HS-5 (cell line): ENCODE measurements around the gene SYT1.
A peak's percentile ranks its signal among the peaks of the same experiment; 100 is the strongest.

Source experiments
- DNase-seq: peaks from one replicate; pipeline ENCODE4 v3.0.0-alpha.2; 2012; ENCODE audit warnings: low read depth

SYT1 gene

DNA sequence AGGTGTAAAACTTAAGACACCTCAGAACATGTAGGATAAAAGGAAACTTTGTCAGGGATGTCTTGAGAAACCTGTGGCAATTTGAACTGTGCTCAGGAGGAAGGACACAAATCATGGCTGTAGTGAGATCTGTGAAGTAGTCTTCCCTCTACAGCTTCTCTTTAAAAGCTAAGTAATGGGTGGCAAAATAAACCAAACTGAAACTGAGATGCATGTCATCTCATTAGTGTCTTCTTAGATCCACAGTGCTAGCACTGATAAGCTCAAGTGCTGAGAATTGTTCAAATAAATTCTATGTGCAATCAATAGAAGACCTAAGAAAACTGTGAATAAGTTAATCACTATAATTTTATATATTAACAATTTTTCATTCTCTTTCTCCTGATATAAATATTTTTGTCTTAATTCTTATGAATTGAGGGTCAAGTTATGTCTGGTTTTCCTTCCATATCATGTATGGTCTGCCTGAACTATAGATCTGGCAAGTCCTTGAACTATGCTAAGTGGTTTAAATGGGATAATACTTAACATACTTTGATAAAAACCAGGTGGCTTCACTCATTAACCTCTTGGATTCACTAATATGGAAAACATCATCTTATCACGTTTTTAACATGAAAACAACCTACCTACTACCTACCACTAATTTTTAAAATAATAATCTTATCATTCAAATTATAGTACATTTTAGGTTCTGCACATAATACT is 27.2 kb downstream of the SYT1 start:
- no peak for DNase-seq

- no peak for DNase-seq
Observed at GRCh38 chr12:78898416-78898815, 33.8 kb downstream of the SYT1 start.

DNA sequence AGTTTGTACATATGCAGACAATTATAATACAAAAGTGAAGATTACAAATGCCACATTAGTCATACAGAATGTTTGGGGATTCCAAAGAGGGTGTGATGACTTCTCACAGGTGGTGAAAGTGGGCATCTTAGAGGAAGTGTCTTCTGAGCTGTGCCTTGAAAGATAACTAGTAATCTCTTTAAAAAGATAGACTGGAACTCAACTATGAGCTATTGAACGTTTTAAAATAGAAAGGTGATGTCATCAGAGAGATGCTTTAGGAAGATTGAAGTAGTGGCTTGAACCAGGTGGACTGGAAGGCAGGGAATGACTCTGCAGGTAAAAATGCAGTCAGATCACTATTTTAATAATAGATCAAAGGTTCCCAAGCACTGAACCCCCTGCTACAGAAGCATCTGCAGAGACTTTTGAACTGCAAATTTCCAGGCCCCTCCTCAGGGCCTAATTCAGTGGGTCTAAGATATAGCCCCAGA is 50.3 kb downstream of the SYT1 start:
- DNase-seq = no peak

- no peak for DNase-seq
Observed at GRCh38 chr12:78916845-78917480, 52.4 kb downstream of the SYT1 start.

GRCh38 chr12:78917513-78917912 is 52.9 kb downstream of the SYT1 start:
- DNase-seq = no peak

DNA sequence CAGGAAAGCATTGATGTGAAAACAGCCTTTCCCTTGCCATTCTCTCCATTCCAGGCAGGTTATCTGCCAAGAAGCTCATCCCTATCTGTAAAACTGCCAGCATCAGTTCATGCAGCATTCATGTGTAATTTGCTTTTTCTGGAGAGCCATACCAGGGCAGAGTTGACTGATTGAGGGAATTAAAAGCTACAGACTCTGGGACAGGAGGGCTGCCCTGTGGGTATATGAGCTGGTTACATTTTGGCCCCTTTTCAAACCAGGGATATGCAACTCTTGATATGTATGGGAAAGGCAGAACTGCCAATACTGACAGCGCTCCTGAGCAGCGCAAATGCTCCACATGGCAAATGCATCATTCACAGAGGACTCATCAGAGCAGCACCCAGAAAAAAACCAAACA is 53.7 kb downstream of the SYT1 start:
- DNase-seq = no peak

- peak; percentile 24 for DNase-seq
Observed at GRCh38 chr12:78928200-78929074, 63.9 kb downstream of the SYT1 start.

GRCh38 chr12:78929075-78929418 is 64.5 kb downstream of the SYT1 start:
- DNase-seq = no peak

- no peak for DNase-seq
Observed at GRCh38 chr12:78931466-78931990, 67.0 kb downstream of the SYT1 start.

DNA sequence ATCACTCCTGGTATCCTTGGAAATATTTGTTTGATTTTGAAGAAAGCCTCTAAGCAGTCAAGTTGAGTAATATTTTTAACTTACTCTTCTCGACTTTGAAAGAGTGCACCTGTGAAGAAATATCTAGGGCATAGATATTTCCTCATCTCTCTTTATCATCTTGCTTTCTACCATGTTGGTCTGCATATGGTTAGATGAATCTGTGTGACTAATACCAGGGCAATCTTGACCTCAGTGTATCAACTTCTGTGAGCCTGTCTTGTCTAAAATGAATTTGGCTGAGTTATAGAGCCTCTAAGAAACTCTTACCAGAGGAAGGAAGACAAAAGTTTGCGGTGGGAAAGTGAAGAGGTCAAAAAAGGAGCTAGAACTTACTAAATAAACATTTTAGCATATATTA is 68.4 kb downstream of the SYT1 start:
- no peak for DNase-seq

DNA sequence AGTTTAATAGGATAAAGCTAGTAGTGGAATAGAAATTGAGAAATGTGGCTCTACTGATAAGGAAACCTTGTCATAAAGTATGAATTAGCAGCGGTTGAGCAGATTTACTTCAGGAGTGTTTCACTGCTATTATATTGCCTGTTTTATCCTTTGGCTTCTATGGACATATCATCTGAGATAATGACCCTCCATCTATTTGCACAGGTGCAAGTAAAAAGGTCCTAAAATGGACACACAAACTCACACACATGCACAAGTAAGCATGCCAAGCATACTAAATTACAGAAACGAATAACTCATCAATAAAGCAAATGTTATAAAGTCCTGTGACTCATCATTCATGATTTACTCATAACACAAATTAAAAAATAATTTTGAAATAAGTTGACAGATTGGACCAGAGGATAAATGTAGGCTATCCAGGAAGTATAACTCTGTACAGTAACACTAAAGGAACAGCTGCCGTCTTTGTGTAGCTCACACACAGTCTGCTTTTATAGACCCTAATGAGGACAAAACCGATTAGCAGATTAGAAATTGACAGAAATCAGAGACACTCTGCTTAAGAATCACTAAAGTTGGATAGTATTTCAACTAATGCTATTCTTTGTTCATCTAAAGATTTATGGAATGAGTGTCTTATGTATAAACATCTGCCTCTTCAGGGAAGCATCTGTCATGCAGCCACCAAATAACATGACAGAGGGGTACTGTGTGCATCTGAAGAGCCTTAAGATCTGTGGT is 73.9 kb downstream of the SYT1 start:
- DNase-seq = no peak

DNA sequence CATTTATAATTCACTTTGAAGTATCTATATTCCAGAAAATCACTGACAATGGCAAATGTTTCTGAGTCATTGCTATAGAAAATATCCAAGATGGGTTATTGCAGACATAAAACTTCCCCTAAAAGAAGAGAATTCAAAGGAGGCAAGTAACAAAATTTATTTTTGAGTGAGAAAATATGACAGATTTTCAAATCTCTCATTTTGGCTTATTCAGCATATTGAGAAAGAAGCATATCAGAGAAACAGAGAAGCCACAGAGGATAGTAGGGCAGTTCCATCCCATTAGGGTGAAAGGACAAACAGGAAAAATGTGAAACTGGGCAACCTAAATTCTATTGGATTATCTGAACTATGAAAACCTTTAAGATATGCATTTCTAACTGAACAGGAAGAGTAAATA is 85.0 kb downstream of the SYT1 start:
- DNase-seq = no peak

DNA sequence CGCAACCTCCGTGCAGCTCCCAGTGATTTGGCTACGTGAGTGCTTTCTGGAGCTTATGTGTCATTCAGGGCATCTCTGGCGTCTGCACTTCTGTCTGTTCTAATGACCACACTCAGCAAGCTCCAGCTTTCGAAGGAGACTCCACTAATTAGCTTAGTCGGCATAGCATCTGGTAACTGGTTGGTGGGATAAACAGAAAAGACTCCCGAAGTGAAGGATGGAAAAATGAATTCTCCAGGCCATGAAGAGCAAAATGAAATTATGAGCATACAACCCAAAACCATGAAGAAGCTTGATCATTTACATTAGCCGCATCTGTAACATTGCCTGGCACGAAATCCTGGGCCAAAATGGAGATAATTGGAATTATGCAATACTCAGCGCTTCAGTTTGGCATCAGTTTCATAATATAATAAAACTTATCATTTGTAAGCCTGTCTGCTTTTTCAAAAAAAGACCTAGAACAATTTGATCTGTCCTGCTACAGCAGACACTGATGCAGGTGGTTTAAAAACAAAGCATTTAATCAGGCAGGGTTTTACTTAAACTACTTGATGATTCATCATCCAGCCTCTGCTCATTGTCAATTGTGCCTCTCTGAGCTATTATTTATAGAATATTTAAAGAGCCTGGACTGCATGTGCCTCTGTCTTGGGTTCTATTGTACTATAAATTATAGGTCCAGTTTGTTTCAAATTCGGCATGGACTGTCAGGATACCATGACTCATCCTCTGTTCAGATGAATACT is 87.4 kb downstream of the SYT1 start:
- no peak for DNase-seq

GRCh38 chr12:78952552-78952929 is 88.0 kb downstream of the SYT1 start:
- DNase-seq = no peak

DNA sequence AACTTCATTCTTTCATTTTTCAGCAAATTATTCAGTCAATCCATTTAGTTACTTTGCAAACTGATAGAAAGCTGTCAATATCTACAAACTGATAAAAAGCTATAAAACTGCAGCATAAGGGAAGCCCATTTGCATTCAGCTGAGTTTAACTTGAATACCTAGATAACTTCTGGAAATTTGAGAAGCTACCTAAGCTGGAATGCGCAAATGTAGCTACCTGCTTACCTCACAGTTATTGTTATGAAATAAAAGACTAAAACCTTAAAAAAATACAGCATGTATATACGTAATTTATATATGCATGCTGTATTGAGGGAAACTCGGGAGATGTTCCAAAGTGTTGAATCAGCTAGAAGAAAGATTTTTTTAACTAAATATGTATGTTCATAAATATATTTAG is 94.4 kb downstream of the SYT1 start:
- no peak for DNase-seq

- DNase-seq = no peak
Observed at GRCh38 chr12:78959556-78959955, 95.0 kb downstream of the SYT1 start.

- DNase-seq = no peak
Observed at GRCh38 chr12:78961171-78961570, 96.6 kb downstream of the SYT1 start.

DNA sequence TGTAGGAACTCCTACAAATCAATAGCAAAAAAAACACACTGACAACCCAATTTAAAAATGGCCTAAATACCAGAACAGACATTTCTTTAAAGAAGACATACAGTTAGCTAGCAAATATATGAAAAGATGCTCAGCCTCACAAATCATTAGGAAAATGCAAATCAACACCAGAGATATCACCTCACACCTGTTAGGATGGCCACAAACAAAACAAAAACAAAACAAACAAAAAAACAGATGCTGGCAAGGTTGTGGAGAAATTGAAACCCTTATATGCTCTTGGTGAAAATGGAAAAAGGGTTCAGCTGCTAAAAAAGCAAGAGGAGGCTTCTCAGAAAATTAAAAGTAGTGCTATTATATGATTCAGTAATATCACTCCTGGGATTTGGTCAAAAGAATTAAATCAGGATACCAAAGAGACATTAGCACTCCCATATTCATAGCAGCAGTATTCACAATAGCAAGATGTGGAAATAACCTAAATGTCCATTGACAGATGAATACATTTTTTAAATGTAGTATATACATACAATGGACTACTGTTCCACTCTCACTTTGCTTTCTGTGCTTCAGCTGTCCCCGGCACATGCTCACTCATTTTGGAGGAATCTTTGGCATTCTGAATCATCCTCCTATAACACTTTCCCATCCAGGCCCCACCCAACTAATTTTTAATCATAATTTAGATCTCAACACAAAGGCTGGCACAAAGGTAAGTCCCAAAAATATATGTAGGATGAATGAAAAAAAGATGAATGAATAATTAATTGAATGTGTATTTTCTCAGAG is 99.1 kb downstream of the SYT1 start:
- peak; percentile 46 for DNase-seq

DNA sequence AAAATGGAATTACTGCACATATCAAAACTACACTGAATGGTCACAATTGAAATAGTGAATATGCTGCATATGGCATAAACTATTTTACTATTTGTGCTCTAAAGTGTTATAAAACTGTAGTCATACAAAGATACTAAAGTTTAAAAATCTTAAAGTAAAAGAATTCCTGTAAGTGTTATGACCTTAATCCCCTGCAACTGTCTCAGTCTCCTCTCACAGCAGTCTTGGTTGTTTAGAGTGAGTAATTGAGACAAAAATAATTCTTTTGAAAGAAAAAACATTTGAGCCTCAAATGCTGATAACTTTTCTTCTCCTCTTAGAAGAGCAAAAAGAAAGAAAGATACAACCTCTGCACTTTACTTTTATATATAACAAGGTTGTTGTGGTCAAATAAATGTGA is 99.9 kb downstream of the SYT1 start:
- no peak for DNase-seq

GRCh38 chr12:78966062-78966461 is 101.5 kb downstream of the SYT1 start:
- no peak for DNase-seq

DNA sequence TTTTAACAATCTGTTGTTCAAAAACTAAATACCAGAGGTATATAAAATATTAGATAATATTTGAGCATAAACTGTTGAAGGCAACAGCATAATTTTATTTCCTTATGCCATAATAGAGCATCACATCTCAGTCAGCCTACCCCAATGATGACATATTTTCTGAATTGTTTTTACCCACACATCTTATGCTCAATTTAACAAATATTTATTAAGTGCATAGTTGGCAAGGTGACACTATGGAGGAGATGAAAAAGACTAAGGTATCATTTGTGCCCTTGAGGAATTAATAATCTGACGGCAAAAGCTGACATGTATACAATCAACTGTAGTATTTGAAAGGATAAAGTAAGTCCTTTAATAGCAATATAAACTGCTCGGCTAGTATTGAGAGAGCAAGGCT is 102.4 kb downstream of the SYT1 start:
- DNase-seq = no peak
